ENCODE measurements around the gene NFE2L3.

GRCh38 chr7:26143298-26144048 is 8.5 kb upstream of the NFE2L3 start:
- TF ChIP-seq CTCF (IDR thresholded peaks at IDR 0.05; ENCODE audit: poor library complexity) (no peak), EZH2 (IDR thresholded peaks at IDR 0.05; ENCODE audit: borderline replicate concordance) (no peak), EZH2phosphoT487 (IDR thresholded peaks at IDR 0.05; ENCODE audit: low read depth, severe bottlenecking, unreplicated experiment) (no peak)

Data from hepatocyte (in vitro differentiated cells).